HG03025 (cell line): ENCODE measurements around the gene TTLL10.

Experiments used
- ATAC-seq: cut with Tn5 transposase; IDR thresholded peaks from one replicate; pipeline ENCODE4 v1.9.1; 2021; ENCODE audit warnings: mild to moderate bottlenecking, moderate library complexity; ENCODE audit not compliant: unreplicated experiment, low FRiP score

Gene TTLL10

GRCh38 chr1:1232208-1232795, 58.6 kb downstream of the TTLL10 start, which contains the start of gene B3GALT6:
Gene B3GALT6, plus strand, starts transcription at chr1:1232237. Its CDS starts 42 bp downstream, at chr1:1232279.
- peak; percentile 1 for ATAC-seq

- ATAC-seq = no peak
Observed at GRCh38 chr1:1232796-1233566, 59.3 kb downstream of the TTLL10 start.

- no peak for ATAC-seq
Observed at GRCh38 chr1:1233567-1233892, 59.9 kb downstream of the TTLL10 start.

GRCh38 chr1:1234180-1234808, 60.6 kb downstream of the TTLL10 start:
- ATAC-seq = no peak

GRCh38 chr1:1235016-1235744, 61.5 kb downstream of the TTLL10 start:
- ATAC-seq = no peak

DNA sequence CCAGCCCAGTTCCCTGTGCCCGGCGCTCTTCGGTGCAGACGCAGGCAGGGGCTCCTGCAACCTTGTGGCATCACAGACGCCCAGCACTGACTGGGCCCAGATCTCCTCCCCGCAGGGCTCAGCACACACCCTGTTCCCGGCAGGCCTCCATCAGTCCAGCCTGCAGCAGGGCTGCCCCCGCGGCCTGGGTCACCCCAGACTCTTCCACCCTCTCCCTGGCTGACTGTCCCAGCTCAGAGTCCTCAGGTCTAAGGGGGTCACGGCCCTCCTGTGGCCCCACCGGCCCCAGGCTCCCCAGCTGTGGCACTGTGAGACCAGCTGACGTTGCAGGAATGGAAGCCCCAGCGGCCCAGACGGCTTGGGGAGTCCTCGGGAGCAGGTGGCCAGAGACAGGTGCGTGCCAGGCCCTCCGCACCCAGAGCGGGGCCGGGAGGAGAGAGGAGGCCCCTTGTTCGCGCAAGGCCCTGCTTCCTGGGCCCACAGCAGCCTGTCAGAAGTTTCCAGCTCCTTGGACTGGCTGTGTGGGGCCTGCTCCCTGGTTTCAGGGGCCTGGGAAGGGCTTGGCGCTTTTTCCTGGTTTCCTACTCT, 62.6 kb downstream of the TTLL10 start:
- ATAC-seq = no peak

DNA sequence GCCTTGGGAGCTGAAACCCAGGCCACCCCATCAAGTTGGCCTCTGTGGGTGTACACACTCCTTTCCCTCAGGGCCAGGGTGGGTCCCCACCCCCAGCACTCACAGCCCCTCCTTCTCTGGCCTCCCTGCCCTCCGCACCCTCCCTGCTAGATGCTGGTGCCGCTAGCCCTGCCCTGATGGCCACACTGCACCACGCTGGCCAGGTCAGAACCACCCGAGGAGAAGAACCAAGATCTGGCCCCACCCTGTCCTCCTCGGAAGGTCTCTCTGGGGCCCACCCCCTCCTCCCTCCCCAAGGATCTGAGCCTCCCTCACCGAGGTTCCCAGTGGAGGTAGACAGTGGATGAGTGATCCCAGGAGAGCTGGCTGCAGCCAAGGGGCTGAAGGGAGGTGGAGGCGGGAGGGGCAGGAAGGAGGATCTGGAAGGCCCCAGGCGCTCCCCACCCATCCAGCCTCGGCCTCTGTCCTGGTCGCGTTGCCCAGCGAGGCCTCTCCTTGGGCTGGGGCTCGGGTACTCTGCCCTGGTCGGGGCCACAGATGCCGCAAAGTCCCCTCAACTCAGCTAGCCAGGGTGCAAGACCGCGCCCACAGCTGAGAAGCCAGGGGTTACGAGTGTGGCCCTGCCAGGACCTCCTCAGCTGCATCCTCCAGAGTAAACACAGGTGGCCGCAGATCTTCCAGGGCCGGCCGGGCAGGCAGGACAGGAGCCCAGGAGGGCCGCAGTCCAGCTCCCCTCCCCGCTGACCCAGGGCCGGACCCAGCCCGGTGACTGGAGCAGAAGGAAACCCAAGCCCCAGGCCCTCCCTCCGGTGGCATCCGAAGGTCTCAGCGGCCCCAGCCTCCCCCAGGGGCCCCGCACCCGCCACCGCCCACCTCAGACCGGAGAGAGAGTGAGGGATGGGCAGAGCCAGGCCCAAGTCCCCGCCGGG, 63.5 kb downstream of the TTLL10 start:
- ATAC-seq = no peak

DNA sequence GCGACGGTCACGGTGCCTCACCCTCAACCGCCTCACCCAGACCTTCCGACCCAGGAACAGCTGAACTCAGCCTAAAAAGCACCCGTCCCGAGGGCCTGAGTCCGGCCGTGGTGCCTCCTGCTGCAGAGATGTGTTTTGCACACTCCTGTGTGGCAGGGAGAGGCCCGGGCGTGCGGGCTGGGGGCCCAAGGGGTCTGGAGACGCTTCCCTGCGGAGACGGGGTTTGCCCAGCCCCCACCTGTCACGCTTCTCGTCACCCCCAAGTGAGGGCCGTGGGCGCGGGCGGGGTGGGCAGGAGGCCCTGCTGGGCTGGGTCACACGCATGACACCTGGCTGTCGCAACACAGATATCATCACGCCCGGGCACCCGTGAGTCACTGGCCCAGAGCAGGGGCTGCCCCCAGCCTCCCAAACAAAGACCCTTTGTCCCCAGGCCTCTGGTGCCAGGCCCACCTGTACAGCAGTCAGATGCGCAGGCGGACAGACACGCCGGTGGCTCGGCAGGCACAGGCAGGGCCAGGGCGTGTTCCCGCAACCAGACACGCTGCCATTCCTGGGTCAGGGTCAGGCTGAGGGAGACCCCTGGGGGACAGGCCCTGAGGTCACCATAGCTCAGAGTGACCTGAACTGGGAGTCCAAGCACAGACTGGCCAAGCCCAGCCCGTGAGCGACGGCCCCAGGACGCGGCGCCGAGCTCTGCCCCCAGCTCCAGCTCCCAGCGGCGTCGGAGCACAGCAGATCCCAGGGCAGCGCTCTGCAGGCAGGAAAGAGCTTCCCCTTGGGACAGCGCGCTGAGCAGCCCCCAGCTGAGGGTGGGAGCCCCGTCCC, 64.4 kb downstream of the TTLL10 start:
- ATAC-seq = no peak

GRCh38 chr1:1238702-1239178, 65.1 kb downstream of the TTLL10 start:
- ATAC-seq = no peak

DNA sequence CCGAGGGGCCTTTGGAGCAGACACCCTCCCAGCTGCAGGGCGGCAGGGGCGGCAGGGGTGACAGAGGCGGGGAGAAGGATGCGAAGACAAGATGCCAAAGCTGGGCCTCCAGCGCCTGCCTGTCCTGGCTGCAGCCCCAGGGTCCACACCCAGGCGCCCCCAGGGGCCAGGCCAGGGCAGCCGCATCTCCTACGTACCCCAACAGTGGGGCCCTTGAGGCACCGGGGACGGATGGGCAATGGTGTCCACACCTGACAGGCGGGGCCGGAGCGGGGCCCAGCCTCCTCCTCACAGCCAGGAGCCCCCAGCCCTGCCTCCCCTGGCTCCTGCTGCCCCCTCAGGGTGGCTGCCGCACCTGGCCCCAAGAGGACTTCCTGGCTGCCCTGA, 65.5 kb downstream of the TTLL10 start:
- ATAC-seq = no peak

GRCh38 chr1:1239614-1240347, 66.1 kb downstream of the TTLL10 start:
- no peak for ATAC-seq

- no peak for ATAC-seq
Observed at GRCh38 chr1:1240348-1240732, 66.7 kb downstream of the TTLL10 start.

- no peak for ATAC-seq
Observed at GRCh38 chr1:1240822-1241587, 67.3 kb downstream of the TTLL10 start.

GRCh38 chr1:1241588-1242219, 68.0 kb downstream of the TTLL10 start:
- ATAC-seq = no peak

GRCh38 chr1:1242461-1243265, 69.0 kb downstream of the TTLL10 start:
- no peak for ATAC-seq

- ATAC-seq = no peak
Observed at GRCh38 chr1:1243266-1243660, 69.6 kb downstream of the TTLL10 start.
